Measurements from ENCODE around the gene ZNRD2. TPM values are rescaled to one million over a fixed set of nuclear protein-coding genes. Genes with fewer than 3 reads are reported as not detected.

The ZNRD2 gene
- total and polyA plus RNA-seq, 2 of the 8 experiments (the other 6 are each of a cell fraction or from before 2014, with no cell fraction given), result 53.4 to 125 TPM

DNA sequence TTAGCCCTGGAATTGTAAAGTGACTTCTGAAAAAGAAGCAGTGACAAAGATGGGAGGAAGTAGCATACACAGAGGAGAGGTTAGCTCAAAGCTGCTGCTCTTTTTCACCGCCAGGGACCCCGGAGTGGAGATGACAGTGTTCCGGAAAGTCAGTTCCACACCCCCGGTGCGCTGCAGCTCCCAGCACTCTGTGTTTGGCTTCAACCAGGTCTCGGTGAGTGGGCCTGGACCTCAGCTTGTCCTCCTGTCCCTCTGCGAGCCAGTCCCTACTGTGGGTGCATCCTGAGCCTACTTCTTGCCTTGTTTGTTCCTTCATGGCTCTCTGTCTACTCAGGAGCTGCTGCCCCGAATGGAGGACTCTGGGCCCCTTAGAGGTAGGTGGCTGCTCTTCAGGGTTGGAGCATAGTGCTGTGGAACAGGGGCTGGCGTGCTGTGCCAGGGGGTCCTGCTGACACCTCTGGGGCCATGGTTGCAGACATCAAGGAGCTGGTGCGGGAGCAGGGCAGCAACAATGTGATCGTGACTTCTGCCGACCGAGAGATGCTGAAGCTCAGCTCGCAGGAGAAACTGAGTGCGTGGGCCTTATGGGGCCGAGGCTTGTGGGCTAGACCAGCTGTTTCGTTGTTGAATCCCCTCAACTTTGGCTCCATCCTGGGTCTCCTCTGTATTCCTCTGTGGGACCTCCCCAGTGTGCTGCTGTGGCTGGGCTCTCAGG is 47.0 kb downstream of the ZNRD2 start (continued):
- TF ChIP-seq USF2 (IDR thresholded peaks at IDR 0.05; ENCODE audit: low read length), result no peak
- no peak for TF ChIP-seq RAD21 (IDR thresholded peaks at IDR 0.05 in 1 of 2, conservative IDR thresholded peaks at IDR 0.05 in 1 of 2; ENCODE audit: low read depth in 2 of 2, low read length in 2 of 2)
- no peak for TF ChIP-seq POLR2A (IDR thresholded peaks at IDR 0.05; ENCODE audit: control extremely low read depth in 1 of 2, low read depth in 2 of 2, low read length in 2 of 2)
- TF ChIP-seq SP4 (IDR thresholded peaks at IDR 0.05; ENCODE audit: low read length), result no peak
- no peak for TF ChIP-seq POLR2AphosphoS5 (IDR thresholded peaks at IDR 0.05; ENCODE audit: low read depth, low read length)
- TF ChIP-seq NRF1 (IDR thresholded peaks at IDR 0.05; ENCODE audit: low read depth, low read length), result no peak
- no peak for TF ChIP-seq MAFK (IDR thresholded peaks at IDR 0.05; ENCODE audit: low read depth, low read length)
- no peak for TF ChIP-seq HDAC6 (IDR thresholded peaks at IDR 0.05; ENCODE audit: low read depth, low read length)
